Measurements from ENCODE around the gene TMEM147. TPM values are rescaled to one million over a fixed set of nuclear protein-coding genes. Genes with fewer than 3 reads are reported as not detected.

The TMEM147 gene
- total RNA-seq, 1 donor from 2014 or later, result 99.7 TPM

DNA sequence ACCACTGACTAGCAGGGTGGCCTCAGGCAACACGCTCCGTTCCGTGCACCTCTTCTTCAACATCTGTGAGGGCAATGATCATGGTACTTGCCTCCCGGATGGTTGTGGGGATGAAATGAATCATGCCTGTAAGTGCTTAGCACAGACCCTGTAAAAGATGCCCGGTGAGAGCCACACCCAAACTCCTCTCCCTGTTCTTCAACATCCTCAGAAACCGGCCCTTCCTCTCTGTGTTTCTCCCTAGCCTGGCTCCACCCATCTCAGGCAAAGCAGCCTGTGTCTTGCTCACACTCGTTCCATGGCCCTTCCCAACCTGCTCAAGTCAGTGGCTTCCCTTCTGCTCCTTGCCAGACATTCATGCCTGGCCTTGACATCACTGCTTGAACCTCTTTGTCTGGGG lies 26.1 kb upstream of the TMEM147 start:
- no peak for DNase-seq (ENCODE audit: low spot score in 2 of 2)
- H3K36me3 ChIP-seq, result no peaks in the 10 kb centered on the region
- no peak overlapping the region for H3K4me3 ChIP-seq
- no peak overlapping the region for H3K27ac ChIP-seq
- no peaks in the 10 kb centered on the region for H3K9me3 ChIP-seq
- intact Hi-C loops (cut with DNase I), result no loop called here
- TF ChIP-seq, protein P1, sequence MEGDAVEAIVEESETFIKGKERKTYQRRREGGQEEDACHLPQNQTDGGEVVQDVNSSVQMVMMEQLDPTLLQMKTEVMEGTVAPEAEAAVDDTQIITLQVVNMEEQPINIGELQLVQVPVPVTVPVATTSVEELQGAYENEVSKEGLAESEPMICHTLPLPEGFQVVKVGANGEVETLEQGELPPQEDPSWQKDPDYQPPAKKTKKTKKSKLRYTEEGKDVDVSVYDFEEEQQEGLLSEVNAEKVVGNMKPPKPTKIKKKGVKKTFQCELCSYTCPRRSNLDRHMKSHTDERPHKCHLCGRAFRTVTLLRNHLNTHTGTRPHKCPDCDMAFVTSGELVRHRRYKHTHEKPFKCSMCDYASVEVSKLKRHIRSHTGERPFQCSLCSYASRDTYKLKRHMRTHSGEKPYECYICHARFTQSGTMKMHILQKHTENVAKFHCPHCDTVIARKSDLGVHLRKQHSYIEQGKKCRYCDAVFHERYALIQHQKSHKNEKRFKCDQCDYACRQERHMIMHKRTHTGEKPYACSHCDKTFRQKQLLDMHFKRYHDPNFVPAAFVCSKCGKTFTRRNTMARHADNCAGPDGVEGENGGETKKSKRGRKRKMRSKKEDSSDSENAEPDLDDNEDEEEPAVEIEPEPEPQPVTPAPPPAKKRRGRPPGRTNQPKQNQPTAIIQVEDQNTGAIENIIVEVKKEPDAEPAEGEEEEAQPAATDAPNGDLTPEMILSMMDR (IDR thresholded peaks at IDR 0.05), result no peak
- no peaks in the 10 kb centered on the region for H3K4me1 ChIP-seq
- H3K27me3 ChIP-seq, result no peaks in the 10 kb centered on the region

DNA sequence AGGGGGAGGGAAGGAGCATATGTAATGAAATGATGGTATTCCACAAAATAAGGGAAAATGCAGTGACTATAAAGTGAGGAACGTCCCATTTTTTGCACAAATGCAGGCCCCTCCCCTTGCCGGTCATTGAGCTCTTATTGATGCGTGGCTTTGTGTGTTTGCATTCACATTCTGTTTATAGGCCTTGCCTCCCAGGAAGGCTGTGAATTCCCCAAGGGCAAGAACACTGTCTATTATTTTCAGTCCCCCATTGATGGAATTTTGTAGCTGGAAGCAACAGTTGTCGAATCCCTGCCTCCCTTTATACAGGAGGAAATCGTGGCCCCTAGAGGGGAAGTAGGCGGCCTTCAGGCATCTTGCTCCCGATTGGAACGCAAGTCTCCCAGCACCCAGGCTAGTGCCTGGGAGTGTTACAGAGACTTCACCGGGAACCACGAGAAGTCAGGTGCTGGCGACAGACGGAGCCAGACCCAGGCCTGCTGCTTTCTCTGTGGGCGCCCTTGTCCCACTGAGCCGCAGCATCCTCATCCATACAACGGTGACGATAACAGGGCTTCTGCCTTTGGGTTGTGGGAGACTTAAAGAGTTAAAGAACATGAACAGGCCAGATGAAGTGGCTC lies 24.2 kb upstream of the TMEM147 start:
- TF ChIP-seq, protein P1 (IDR thresholded peaks at IDR 0.05), result no peak
- Histone ChIP-seq H3K27ac (no peak overlapping the region), H3K4me1 (no peaks in the 10 kb centered on the region), H3K9me3 (no peaks in the 10 kb centered on the region), H3K4me3 (no peak overlapping the region), H3K27me3 (no peaks in the 10 kb centered on the region), H3K36me3 (no peaks in the 10 kb centered on the region)
- intact Hi-C loops (cut with DNase I), result no loop called here
- no peak for DNase-seq (ENCODE audit: low spot score in 2 of 2)

DNA sequence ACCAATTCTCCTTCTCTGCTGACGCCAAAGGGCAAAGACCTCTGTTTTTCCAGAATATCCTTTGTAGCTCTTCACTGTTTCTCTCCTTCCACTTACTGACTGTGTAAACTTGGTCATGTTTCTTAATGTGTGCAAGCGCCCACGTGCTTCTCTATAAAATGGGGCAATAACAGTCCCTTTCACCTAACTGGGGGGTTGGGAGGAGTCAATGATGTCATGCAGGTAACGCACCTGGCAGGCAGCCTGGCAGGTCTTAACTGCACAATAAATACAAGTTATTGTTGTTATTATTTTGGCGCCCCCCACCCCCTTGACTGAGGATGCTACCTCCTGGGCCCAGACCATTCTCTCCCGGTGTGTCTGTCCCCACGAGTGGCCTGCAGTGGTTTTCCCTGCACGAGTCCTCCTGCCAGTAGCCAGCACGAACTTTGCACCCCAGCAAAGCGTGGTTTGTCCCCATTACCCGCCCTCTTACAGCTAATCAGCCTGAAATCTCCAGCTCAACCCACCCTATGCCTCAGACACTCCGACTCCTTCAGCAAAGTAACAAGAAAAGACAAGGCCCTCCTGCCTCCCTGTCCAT lies 22.6 kb upstream of the TMEM147 start:
- TF ChIP-seq, protein P1 (IDR thresholded peaks at IDR 0.05), result no peak
- Histone ChIP-seq H3K36me3 (no peaks in the 10 kb centered on the region), H3K27ac (no peak overlapping the region), H3K27me3 (no peaks in the 10 kb centered on the region), H3K4me1 (no peaks in the 10 kb centered on the region), H3K9me3 (no peaks in the 10 kb centered on the region), H3K4me3 (no peak overlapping the region)
- intact Hi-C loops (cut with DNase I), result no loop called here
- DNase-seq (ENCODE audit: low spot score in 2 of 2), result no peak

DNA sequence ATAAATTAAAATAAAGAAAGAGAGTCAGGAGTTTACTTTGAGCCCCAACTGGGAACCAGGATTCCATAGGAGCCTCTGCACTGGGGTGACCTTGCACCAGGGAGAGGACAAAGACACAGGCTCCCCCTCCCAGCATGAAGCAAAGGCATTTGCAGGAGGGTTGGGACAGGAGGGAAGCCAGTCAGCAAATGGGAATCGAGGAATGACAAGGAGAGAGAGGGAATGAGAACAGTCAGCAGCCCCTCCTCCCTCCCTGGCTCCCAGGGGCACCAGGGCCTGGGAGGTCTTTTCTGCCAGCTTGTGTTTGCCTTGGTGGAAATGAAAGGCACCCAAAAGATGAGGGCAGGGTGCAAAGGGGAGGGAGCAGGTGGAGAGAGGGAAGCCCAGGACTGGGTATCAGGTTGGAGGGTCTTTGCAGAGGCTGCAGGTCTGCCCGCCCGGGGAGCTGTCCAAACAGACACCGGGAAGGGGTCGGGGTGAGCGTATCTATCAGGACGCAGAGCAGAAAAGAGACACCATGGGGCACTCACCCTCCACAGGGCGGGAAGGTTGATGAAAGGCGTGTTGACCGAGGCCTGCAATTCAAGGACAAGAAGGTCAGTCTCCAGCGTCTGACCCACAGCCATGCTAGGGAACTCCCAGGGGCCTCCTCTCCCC lies 21.1 kb upstream of the TMEM147 start:
- Histone ChIP-seq H3K4me1 (no peaks in the 10 kb centered on the region), H3K4me3 (no peak overlapping the region), H3K36me3 (no peaks in the 10 kb centered on the region), H3K27ac (no peak overlapping the region), H3K9me3 (no peaks in the 10 kb centered on the region), H3K27me3 (no peaks in the 10 kb centered on the region)
- no peak for DNase-seq (ENCODE audit: low spot score in 2 of 2)
- intact Hi-C loops (cut with DNase I), result no loop called here
- TF ChIP-seq, protein P1 (IDR thresholded peaks at IDR 0.05), result no peak

DNA sequence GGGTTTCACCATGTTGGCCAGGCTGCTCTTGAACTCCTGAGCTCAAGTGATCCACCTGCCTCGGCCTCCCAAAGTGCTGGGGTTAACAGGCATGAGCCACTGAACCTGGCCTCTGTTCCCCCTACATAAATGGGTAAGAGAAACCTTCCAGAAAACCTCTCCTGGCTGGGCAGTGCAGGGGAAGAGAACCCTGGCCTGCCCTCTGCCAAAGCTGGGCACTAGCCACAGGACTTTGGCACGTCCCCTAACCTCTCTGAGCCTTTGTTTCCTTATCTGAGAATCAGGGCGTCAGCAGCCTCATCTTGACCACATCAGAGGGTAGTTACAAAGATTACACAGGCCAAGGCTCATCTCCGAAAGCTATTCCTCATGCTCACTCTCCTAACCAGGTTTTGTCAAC lies 19.6 kb upstream of the TMEM147 start:
- no peaks in the 10 kb centered on the region for H3K27me3 ChIP-seq

More for the DNA sequence above, 19.6 kb upstream of the TMEM147 start:
- DNase-seq (ENCODE audit: low spot score in 2 of 2), result no peak
- H3K9me3 ChIP-seq, result no peaks in the 10 kb centered on the region
- H3K27ac ChIP-seq, result no peak overlapping the region
- TF ChIP-seq, protein P1 (IDR thresholded peaks at IDR 0.05), result no peak
- H3K4me3 ChIP-seq, result no peak overlapping the region
- no peaks in the 10 kb centered on the region for H3K36me3 ChIP-seq
- no peaks in the 10 kb centered on the region for H3K4me1 ChIP-seq
- intact Hi-C loops (cut with DNase I), result no loop called here

Data from ascending aorta (tissue), 2 donors.